Memory B cell (primary cell): ENCODE measurements around the gene PRDX3.
"Not testable (repeated sequence)": the region's sequence is repeated elsewhere in the genome, so short reads cannot be mapped to it uniquely, and the experiment has no call there.

Experiments used
- ATAC-seq: fragments of 150-1000 bp; cut with Tn5 transposase; 2 replicates; pipeline ENCODE4 v1.10.0; 2021; ENCODE audit warnings: low read depth, mild to moderate bottlenecking, moderate library complexity
- DNase-seq, 2 donors: peaks; one replicate each; pipeline ENCODE4 v3.0.0; 2022; ENCODE audit warnings: low spot score in 2 of 2
- H3K27ac Mint-ChIP-seq: one replicate; pipeline ENCODE4 v1.8.0; 2022; ENCODE audit warnings: mild to moderate bottlenecking, moderate library complexity, mixed read lengths
- H3K27me3 Mint-ChIP-seq: one replicate; pipeline ENCODE4 v1.8.0; 2022; ENCODE audit warnings: mixed read lengths
- H3K36me3 Mint-ChIP-seq: one replicate; pipeline ENCODE4 v1.8.0; 2022; ENCODE audit warnings: mild to moderate bottlenecking, mixed read lengths
- H3K4me1 Mint-ChIP-seq: one replicate; pipeline ENCODE4 v1.8.0; 2022; ENCODE audit warnings: mixed read lengths
- H3K4me3 Mint-ChIP-seq: one replicate; pipeline ENCODE4 v1.8.0; 2022; ENCODE audit warnings: mild to moderate bottlenecking, moderate library complexity, mixed read lengths
- H3K9me3 Mint-ChIP-seq: one replicate; pipeline ENCODE4 v1.8.0; 2022; ENCODE audit warnings: mixed read lengths

The PRDX3 gene

GRCh38 chr10:119191881-119192280 is 13.3 kb upstream of the PRDX3 start:
- no peak for ATAC-seq
- H3K36me3 Mint-ChIP-seq = no peaks in the 10 kb centered on the region
- peaks cover 10% of the 10 kb centered on the region for H3K4me1 Mint-ChIP-seq
- H3K27ac Mint-ChIP-seq = no peak overlapping the region
- no peak overlapping the region for H3K4me3 Mint-ChIP-seq
- H3K27me3 Mint-ChIP-seq = no peaks in the 10 kb centered on the region
- no peak for DNase-seq
- H3K9me3 Mint-ChIP-seq = no peaks in the 10 kb centered on the region

DNA sequence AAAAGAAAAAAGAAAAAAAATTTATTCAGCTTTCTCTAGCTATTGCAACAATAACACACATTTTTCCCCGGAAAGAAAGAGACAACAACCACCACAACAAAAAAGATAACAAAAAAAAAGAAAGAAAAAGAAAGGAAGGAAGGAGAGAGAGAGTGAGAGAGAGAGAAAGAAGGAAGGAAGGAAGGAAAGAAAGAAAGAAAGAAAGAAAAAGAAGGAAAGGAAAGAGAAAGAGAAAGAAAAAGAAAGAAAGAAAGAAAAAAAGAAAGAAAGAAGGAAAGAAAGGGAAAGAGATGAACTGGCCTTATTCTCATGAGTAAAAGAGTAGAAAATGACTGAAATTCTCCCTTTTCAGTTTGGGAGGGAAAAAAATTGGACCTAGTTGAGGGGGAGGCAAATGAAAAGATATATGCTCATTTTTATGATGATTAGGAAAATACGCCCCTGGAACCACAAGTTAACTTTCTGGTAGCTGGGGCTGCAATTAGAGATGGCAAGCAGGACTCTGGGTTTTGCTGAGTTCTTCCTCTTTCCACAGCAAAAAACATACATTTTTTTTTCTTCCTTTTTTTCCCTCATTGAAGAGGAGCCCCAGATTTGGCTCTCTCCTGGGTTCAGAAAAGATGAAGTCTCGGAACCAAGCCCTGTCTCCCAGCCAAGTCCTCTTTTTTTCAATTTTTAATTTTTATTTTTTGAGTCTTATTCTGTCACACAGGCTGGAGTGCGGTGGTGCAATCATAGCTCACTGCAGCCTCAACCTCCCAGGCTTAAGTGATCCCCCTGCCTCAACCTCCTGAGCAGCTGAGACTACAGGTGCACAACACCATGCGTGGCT is 12.6 kb upstream of the PRDX3 start:
- DNase-seq = no peak
- no peaks in the 10 kb centered on the region for H3K27me3 Mint-ChIP-seq
- no peak overlapping the region for H3K27ac Mint-ChIP-seq
- H3K9me3 Mint-ChIP-seq = no peaks in the 10 kb centered on the region
- ATAC-seq = no peak
- H3K36me3 Mint-ChIP-seq = no peaks in the 10 kb centered on the region
- no peak overlapping the region for H3K4me3 Mint-ChIP-seq
- H3K4me1 Mint-ChIP-seq = peaks cover 10% of the 10 kb centered on the region

DNA sequence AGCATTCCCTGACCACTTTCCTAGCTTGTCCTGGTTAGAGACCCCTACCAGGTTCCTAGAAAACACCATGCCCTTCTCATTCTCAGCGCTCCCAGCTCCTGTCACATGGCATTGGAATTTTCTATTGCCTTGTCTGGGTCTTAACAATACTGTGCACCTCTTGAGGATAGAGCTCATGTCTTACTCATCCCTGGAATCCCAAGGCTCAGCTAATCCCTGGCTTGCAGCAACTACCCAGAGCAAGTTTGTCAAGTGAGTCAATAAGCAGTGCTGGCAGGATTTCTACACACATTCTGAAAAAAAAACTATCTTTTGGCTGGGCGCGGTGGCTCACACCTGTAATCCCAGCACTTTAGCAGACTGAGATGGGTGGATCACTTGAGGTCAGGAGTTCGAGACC is 11.7 kb upstream of the PRDX3 start:
- ATAC-seq (no peak), DNase-seq (no peak)
- Mint-ChIP-seq H3K36me3 (no peaks in the 10 kb centered on the region), H3K27ac (no peak overlapping the region), H3K9me3 (no peaks in the 10 kb centered on the region), H3K4me3 (no peak overlapping the region), H3K4me1 (peaks cover 10% of the 10 kb centered on the region), H3K27me3 (no peaks in the 10 kb centered on the region)

DNA sequence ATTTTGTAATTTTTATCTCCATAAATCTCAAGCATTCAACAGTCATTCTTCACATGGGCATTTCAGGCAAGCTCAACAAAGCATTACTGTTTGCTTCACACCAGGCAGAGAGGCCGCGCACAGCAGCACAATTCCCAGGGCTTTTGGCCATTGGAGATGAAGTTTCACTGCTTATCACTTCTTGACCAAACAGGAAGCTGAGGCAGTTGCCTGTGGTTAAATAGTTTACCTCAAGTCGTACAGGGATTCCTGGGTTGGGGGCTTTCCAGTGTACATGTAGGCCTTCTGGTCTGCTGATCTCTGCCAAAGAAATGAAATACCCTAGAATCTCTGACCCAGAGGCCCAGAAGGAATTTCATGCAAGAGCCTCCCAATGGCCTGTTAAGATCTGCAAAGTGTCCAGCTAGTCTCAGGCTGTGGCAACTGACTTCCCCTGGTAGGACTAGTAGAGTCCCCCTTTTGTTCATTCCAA is 11.2 kb upstream of the PRDX3 start:
- Mint-ChIP-seq H3K36me3 (no peaks in the 10 kb centered on the region), H3K27ac (no peak overlapping the region), H3K4me1 (peaks cover 10% of the 10 kb centered on the region), H3K9me3 (no peaks in the 10 kb centered on the region), H3K27me3 (no peaks in the 10 kb centered on the region), H3K4me3 (no peak overlapping the region)
- peak; percentile 50 for ATAC-seq
- no peak for DNase-seq

- DNase-seq (no peak), ATAC-seq (no peak)
- no peaks in the 10 kb centered on the region for H3K36me3 Mint-ChIP-seq
- no peak overlapping the region for H3K27ac Mint-ChIP-seq
- no peaks in the 10 kb centered on the region for H3K27me3 Mint-ChIP-seq
- H3K9me3 Mint-ChIP-seq = no peaks in the 10 kb centered on the region
- peaks cover 5% of the 10 kb centered on the region for H3K4me1 Mint-ChIP-seq
- no peak overlapping the region for H3K4me3 Mint-ChIP-seq
These were observed 5.2 kb upstream of the PRDX3 start for GRCh38 chr10:119183664-119184412.

GRCh38 chr10:119180850-119181400 is 2.3 kb upstream of the PRDX3 start:
- H3K4me1 Mint-ChIP-seq = peaks cover 12% of the 10 kb centered on the region
- not testable (repeated sequence) for H3K36me3 Mint-ChIP-seq, DNase-seq, H3K9me3 Mint-ChIP-seq, H3K27me3 Mint-ChIP-seq, H3K27ac Mint-ChIP-seq, H3K4me3 Mint-ChIP-seq, ATAC-seq

DNA sequence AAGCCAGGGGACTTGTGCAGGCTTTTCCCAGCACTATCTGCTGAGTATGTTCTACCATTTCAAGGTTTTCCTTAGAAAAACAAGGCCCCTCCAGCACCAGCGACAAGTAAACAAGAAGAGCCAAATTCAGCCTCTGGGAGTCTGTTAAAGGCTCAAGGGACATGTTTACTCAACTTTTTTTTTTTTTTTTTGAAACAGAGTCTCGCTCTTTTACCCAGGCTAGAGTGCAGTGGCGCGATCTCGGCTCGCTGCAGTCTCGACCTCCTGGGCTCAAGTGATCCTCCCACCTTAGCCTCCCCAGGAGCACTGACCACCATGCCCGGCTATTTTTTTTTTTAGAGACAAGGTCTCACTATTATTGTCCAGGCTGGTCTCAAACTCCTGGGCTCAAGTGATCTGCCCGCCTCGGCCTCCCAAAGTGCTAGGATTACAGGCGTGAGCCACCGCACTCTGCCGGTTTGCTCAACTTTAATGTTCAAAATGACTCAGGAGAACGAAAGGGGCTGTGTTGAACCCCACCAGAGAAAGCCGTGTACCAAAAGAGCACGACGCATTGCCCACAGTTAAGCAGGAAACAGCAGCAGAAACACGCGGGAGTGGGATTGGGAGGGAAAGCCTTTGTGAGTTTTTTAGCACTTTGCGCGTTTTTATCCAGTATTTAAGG is 772 bp downstream of the PRDX3 start:
- peak overlapping the region; percentile 100 for H3K4me3 Mint-ChIP-seq
- H3K27ac Mint-ChIP-seq = peak overlapping the region; percentile 93
- H3K36me3 Mint-ChIP-seq = peaks cover 8% of the 10 kb centered on the region
- DNase-seq = no peak
- no peaks in the 10 kb centered on the region for H3K9me3 Mint-ChIP-seq
- ATAC-seq = no peak
- H3K4me1 Mint-ChIP-seq = peaks cover 12% of the 10 kb centered on the region
- H3K27me3 Mint-ChIP-seq = no peaks in the 10 kb centered on the region

DNA sequence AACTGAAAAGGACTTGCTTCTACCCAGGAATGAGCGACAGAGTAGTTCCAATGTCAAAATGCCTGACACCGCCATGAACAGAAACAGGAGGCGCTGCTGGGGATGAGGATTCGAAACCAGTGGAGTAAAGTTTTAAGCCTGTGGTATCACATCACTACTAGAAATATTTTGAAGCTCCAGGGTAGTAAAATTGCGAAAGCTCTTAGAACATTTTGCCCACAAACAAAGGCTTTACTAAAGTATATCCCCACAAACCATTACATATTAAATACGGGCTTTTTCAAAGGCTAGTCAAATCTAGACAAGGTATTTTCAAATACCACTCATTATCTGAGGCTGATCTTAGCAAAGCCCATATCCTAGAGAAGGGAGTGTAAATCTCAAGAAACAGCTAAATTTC is 2.4 kb downstream of the PRDX3 start:
- no peak overlapping the region for H3K27ac Mint-ChIP-seq
- no peak for DNase-seq
- no peak overlapping the region for H3K4me3 Mint-ChIP-seq
- peaks cover 12% of the 10 kb centered on the region for H3K4me1 Mint-ChIP-seq
- no peaks in the 10 kb centered on the region for H3K27me3 Mint-ChIP-seq
- peaks cover 17% of the 10 kb centered on the region for H3K36me3 Mint-ChIP-seq
- no peak for ATAC-seq
- no peaks in the 10 kb centered on the region for H3K9me3 Mint-ChIP-seq

GRCh38 chr10:119174109-119174508 is 4.5 kb downstream of the PRDX3 start:
- H3K27ac Mint-ChIP-seq = no peak overlapping the region
- no peaks in the 10 kb centered on the region for H3K27me3 Mint-ChIP-seq
- DNase-seq (no peak), ATAC-seq (no peak)
- no peak overlapping the region for H3K4me3 Mint-ChIP-seq
- H3K36me3 Mint-ChIP-seq = peaks cover 26% of the 10 kb centered on the region
- no peaks in the 10 kb centered on the region for H3K9me3 Mint-ChIP-seq
- H3K4me1 Mint-ChIP-seq = peaks cover 12% of the 10 kb centered on the region

GRCh38 chr10:119167041-119167440 is 11.6 kb downstream of the PRDX3 start:
- Mint-ChIP-seq H3K36me3 (peaks cover 20% of the 10 kb centered on the region), H3K4me1 (peaks cover 11% of the 10 kb centered on the region), H3K27me3 (no peaks in the 10 kb centered on the region), H3K9me3 (no peaks in the 10 kb centered on the region), H3K4me3 (peak overlapping the region; percentile 94), H3K27ac (peak overlapping the region; percentile 94)
- DNase-seq = no peak
- no peak for ATAC-seq

- H3K36me3 Mint-ChIP-seq = peaks cover 19% of the 10 kb centered on the region
These were observed 12.0 kb downstream of the PRDX3 start for GRCh38 chr10:119166564-119166963.

DNA sequence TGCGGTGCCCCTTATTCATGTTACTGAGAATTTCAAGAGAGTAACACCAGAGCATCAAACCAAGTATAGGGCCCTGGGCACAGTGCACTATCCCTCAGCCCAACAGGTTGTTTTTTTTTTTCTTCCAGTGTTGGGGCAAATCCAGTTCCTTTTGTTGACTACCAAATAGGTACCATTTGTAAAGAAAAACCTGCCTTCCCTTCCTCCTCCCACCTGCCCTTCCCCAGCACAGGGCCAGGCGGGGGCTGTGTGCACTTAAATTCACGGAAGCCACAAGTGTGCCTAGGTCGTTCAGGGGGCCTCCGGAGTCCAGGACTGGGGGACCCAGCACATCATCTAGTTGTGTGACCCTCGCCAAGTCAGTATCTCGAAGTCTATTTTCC is 12.5 kb downstream of the PRDX3 start:
- Mint-ChIP-seq H3K4me3 (peak overlapping the region; percentile 94), H3K27ac (peak overlapping the region; percentile 94), H3K4me1 (peaks cover 11% of the 10 kb centered on the region), H3K36me3 (peaks cover 19% of the 10 kb centered on the region), H3K9me3 (no peaks in the 10 kb centered on the region), H3K27me3 (no peaks in the 10 kb centered on the region)
- peak; percentile 1 for ATAC-seq
- no peak for DNase-seq

More at GRCh38 chr10:119166564-119166963, 12.0 kb downstream of the PRDX3 start:
- H3K27ac Mint-ChIP-seq = peak overlapping the region; percentile 94
- H3K9me3 Mint-ChIP-seq = no peaks in the 10 kb centered on the region
- no peaks in the 10 kb centered on the region for H3K27me3 Mint-ChIP-seq
- peak overlapping the region; percentile 94 for H3K4me3 Mint-ChIP-seq
- DNase-seq = no peak
- no peak for ATAC-seq
- peaks cover 11% of the 10 kb centered on the region for H3K4me1 Mint-ChIP-seq

GRCh38 chr10:119165171-119166117 is 13.2 kb downstream of the PRDX3 start, which contains the start of gene SFXN4:
TSS of gene SFXN4 (minus strand) at chr10:119165714. CDS start at chr10:119165647, 67 bp downstream.
- Mint-ChIP-seq H3K4me1 (peaks cover 11% of the 10 kb centered on the region), H3K9me3 (no peaks in the 10 kb centered on the region), H3K27ac (peak within 1 kb of the TSS; percentile 94), H3K36me3 (peaks cover 20% of the 10 kb centered on the region), H3K4me3 (peak within 1 kb of the TSS; percentile 94), H3K27me3 (no peaks in the 10 kb centered on the region)
- ATAC-seq (peak; percentile 93), DNase-seq (peak; percentile 75 to 83)
